NCI-H2196 (cell line): ENCODE results near the gene DDX10.
"Not testable (repeated sequence)": the region's sequence is repeated elsewhere in the genome, so short reads cannot be mapped to it uniquely, and the experiment has no call there.

Experiments
- DNase-seq: peaks from one replicate; lab custom pipeline; 2025; ENCODE audit not compliant: unreplicated experiment; lab: John Stamatoyannopoulos, UW

DDX10 gene

GRCh38 chr11:108664730-108665525 lies at the start of gene DDX10:
Gene DDX10 (plus strand): TSS chr11:108665069. CDS start chr11:108665154, 85 bp downstream.
- DNase-seq: peak; percentile 97

- DNase-seq: no peak
Observed at GRCh38 chr11:108616549-108616948, 48.3 kb upstream of the DDX10 start.

GRCh38 chr11:108617055-108617454 lies 47.8 kb upstream of the DDX10 start:
- DNase-seq: no peak

- no peak for DNase-seq
Observed at GRCh38 chr11:108618529-108618928, 46.3 kb upstream of the DDX10 start.

GRCh38 chr11:108620958-108621772 lies 43.7 kb upstream of the DDX10 start:
- DNase-seq: no peak

- DNase-seq: no peak
Observed at GRCh38 chr11:108622341-108622740, 42.5 kb upstream of the DDX10 start.

GRCh38 chr11:108624196-108624925 lies 40.5 kb upstream of the DDX10 start:
- no peak for DNase-seq

- DNase-seq: no peak
Observed at GRCh38 chr11:108628326-108628725, 36.5 kb upstream of the DDX10 start.

- no peak for DNase-seq
Observed at GRCh38 chr11:108628812-108629211, 36.1 kb upstream of the DDX10 start.

- DNase-seq: no peak
Observed at GRCh38 chr11:108629274-108629673, 35.6 kb upstream of the DDX10 start.

GRCh38 chr11:108632041-108632704 lies 32.7 kb upstream of the DDX10 start:
- DNase-seq: no peak

- no peak for DNase-seq
Observed at GRCh38 chr11:108635106-108635505, 29.8 kb upstream of the DDX10 start.

- DNase-seq: no peak
Observed at GRCh38 chr11:108636222-108636621, 28.6 kb upstream of the DDX10 start.

GRCh38 chr11:108639146-108639545 lies 25.7 kb upstream of the DDX10 start:
- DNase-seq: no peak

GRCh38 chr11:108641752-108642151 lies 23.1 kb upstream of the DDX10 start:
- not testable (repeated sequence) for DNase-seq

GRCh38 chr11:108643974-108644373 lies 20.9 kb upstream of the DDX10 start:
- DNase-seq: no peak

GRCh38 chr11:108645970-108646369 lies 18.9 kb upstream of the DDX10 start:
- no peak for DNase-seq

GRCh38 chr11:108647387-108647700 lies 17.5 kb upstream of the DDX10 start:
- DNase-seq: no peak

GRCh38 chr11:108647701-108648527 lies 17.0 kb upstream of the DDX10 start:
- DNase-seq: peak; percentile 85

GRCh38 chr11:108648528-108648885 lies 16.4 kb upstream of the DDX10 start:
- no peak for DNase-seq
